Keratinocyte (primary cell): ENCODE results near the gene PAQR6. TPM values are rescaled to one million over a fixed set of nuclear protein-coding genes. Genes with fewer than 3 reads are reported as not detected.

ENCODE experiments used
- DNase-seq: peaks from one replicate; pipeline ENCODE4 v3.0.0-alpha.2; 2011; ENCODE audit warnings: low read depth, missing footprints, low spot score
- FAIRE-seq: peaks from 2 replicates; lab custom pipeline; 2011; peaks lifted over from hg19 to GRCh38; lab: Jason Lieb, UNC
- H2AFZ ChIP-seq: 2 replicates; pipeline ENCODE4 v1.6.0; 2012; ENCODE audit warnings: low read length, control low read depth, inconsistent platforms; ENCODE audit not compliant: control insufficient read depth
- H3K27ac ChIP-seq: 2 replicates; pipeline ENCODE4 v1.5.1; 2011; ENCODE audit warnings: low read length; ENCODE audit not compliant: control insufficient read depth, insufficient read depth
- H3K27me3 ChIP-seq: 3 replicates; pipeline ENCODE4 v1.6.0; 2011; ENCODE audit warnings: low read length; ENCODE audit not compliant: control insufficient read depth, insufficient read depth; ENCODE audit errors: extremely low read depth
- H3K36me3 ChIP-seq, 2 experiments: 2 replicates in 1 of 2; 3 replicates in 1 of 2; pipeline ENCODE4 v1.5.1; 2011; ENCODE audit warnings: low read length in 2 of 2, mild to moderate bottlenecking in 1 of 2; ENCODE audit not compliant: control insufficient read depth in 2 of 2, insufficient read depth in 2 of 2; ENCODE audit errors: extremely low read depth in 1 of 2
- H3K4me1 ChIP-seq: 3 replicates; pipeline ENCODE4 v1.5.1; 2011; ENCODE audit warnings: low read length; ENCODE audit not compliant: control insufficient read depth, insufficient read depth; ENCODE audit errors: extremely low read depth
- H3K4me2 ChIP-seq: 3 replicates; pipeline ENCODE4 v1.6.0; 2011; ENCODE audit warnings: low read depth, low read length; ENCODE audit not compliant: control insufficient read depth, insufficient read depth; ENCODE audit errors: extremely low read depth
- H3K4me3 ChIP-seq, 3 experiments: fragments of 200-600 bp in 1 of 3; sonication (generic) in 1 of 3; 2 replicates in 2 of 3; 3 replicates in 1 of 3; pipeline ENCODE4 v1.5.1; 2011 to 2016; ENCODE audit warnings: low read length in 3 of 3, mild to moderate bottlenecking in 3 of 3, control low read depth in 2 of 3, inconsistent platforms in 1 of 3, low read depth in 1 of 3, mixed read lengths in 1 of 3, mixed run types in 1 of 3, moderate library complexity in 1 of 3; ENCODE audit not compliant: control insufficient read depth in 2 of 3, insufficient read depth in 2 of 3; ENCODE audit errors: extremely low read depth in 1 of 3
- H3K79me2 ChIP-seq: 2 replicates; pipeline ENCODE4 v1.6.0; 2012; ENCODE audit warnings: low read length; ENCODE audit not compliant: control insufficient read depth, insufficient read depth
- H3K9ac ChIP-seq: 3 replicates; pipeline ENCODE4 v1.6.0; 2011; ENCODE audit warnings: low read length; ENCODE audit not compliant: control insufficient read depth, insufficient read depth; ENCODE audit errors: extremely low read depth
- H3K9me1 ChIP-seq: 3 replicates; pipeline ENCODE4 v1.6.0; 2011; ENCODE audit warnings: low read length; ENCODE audit not compliant: control insufficient read depth, insufficient read depth; ENCODE audit errors: extremely low read depth
- H3K9me3 ChIP-seq: 2 replicates; pipeline ENCODE4 v1.5.1; 2012; ENCODE audit warnings: low read depth, low read length; ENCODE audit not compliant: control insufficient read depth
- H4K20me1 ChIP-seq: 3 replicates; pipeline ENCODE4 v1.6.0; 2011; ENCODE audit warnings: low read length; ENCODE audit not compliant: control insufficient read depth, insufficient read depth; ENCODE audit errors: extremely low read depth
- CTCF ChIP-seq, 3 experiments: IDR thresholded peaks in 1 of 3; conservative IDR thresholded peaks in 1 of 3; optimal IDR thresholded peaks in 1 of 3; 2 replicates in 2 of 3; 3 replicates in 1 of 3; pipeline versions ENCODE3 to v1.5.1; 2011; ENCODE audit warnings: low read length in 3 of 3, mild to moderate bottlenecking in 3 of 3, moderate library complexity in 2 of 3, control low read depth in 1 of 3, inconsistent platforms in 1 of 3; ENCODE audit not compliant: insufficient read depth in 2 of 3; ENCODE audit errors: extremely low read depth in 1 of 3
- EZH2 ChIP-seq: IDR thresholded peaks from one replicate; pipeline ENCODE4 v1.6.1; 2012; ENCODE audit warnings: inconsistent platforms, mild to moderate bottlenecking, low read length, moderate library complexity
- dilution Hi-C: fragments of 300-500 bp; cut with MboI; formaldehyde crosslinking; loops from one replicate; pipeline ENCODE4 v1.7.0; 2020; ENCODE audit warnings: low sequenced_read_pairs; ENCODE audit not compliant: extremely low pct_ligation_motif_present
- polyA plus RNA-seq, 5 experiments: library from polyadenylated mRNA; depleted of rRNA in 3 of 5; stranded (reverse) in 3 of 5; stranded (forward) in 1 of 5; unstranded in 1 of 5; fragments of >200 nt; gene quantifications; 1 replicate in 1 of 5; 2 replicates in 3 of 5; 3 replicates in 1 of 5; pipeline versions ENCODE4 v1.2.1 to v1.2.3, GENCODE V29; 2011 to 2012; ENCODE audit warnings: missing spikeins in 2 of 5, low read depth in 1 of 5, low replicate concordance in 1 of 5

Gene PAQR6
- polyA plus RNA-seq, 1 donor (not counting 4 experiments of a cell fraction or from before 2014, with no cell fraction given): 1.00 TPM

- Histone ChIP-seq H4K20me1 (no peaks in the 10 kb centered on the region), H3K9ac (peak overlapping the region; percentile 45), H3K27me3 (no peaks in the 10 kb centered on the region), H2AFZ (peak overlapping the region; percentile 55), H3K79me2 (peaks cover 41% of the 10 kb centered on the region), H3K9me1 (no peaks in the 10 kb centered on the region), H3K36me3 (peaks cover 4 to 6% of the 10 kb centered on the region in 2 experiments), H3K9me3 (no peaks in the 10 kb centered on the region), H3K4me2 (peak overlapping the region; percentile 99), H3K4me3 (peak overlapping the region; percentile 42 to 89 (median 85)), H3K27ac (peak overlapping the region; percentile 50), H3K4me1 (peaks cover 33% of the 10 kb centered on the region)
- FAIRE-seq: peak; percentile 44
- DNase-seq: no peak
- TF ChIP-seq EZH2 (no peak), CTCF (optimal IDR thresholded peaks at IDR 0.05 in 1 of 3, IDR thresholded peaks at IDR 0.05 in 1 of 3, conservative IDR thresholded peaks at IDR 0.05 in 1 of 3; ENCODE audit: extremely low read depth in 1 of 3, insufficient read depth in 2 of 3, low read length in 3 of 3) (no peak)
- dilution Hi-C loops: no loop called here
These were observed 36.9 kb upstream of the PAQR6 start for GRCh38 chr1:156284757-156285156.

DNA sequence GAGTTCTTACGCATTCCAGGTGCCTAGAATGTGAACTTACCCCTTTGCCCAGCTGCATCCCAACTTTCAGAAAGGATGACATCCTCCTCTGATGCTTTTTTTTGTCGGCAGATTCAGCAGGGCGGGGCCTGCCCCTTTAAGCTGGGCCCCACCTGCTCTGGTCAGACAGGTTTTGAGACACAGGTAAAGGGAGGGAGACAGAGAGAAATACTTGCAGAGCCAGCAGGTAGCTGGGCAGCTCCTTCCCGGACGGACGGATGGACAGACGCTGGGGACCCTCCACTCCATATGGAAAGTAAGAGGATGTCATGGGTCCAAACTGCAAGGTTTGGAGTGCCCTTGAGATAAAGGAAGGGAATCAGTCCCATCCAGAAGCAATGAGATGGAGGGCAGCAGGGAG, 36.3 kb upstream of the PAQR6 start, which contains the start of gene TMEM79:
TMEM79 (plus strand) TSS at position 214 of the 400 bp plus-strand sequence. CDS start 902 bp downstream, outside the sequence.
- peak; percentile 49 for FAIRE-seq
- no peaks in the 10 kb centered on the region for H3K27me3 ChIP-seq
- H4K20me1 ChIP-seq: no peaks in the 10 kb centered on the region
- H3K9ac ChIP-seq: peak within 1 kb of the TSS; percentile 92
- no peaks in the 10 kb centered on the region for H3K9me1 ChIP-seq
- peak within 1 kb of the TSS; percentile 54 to 89 (median 85) for H3K4me3 ChIP-seq
- peaks cover 47% of the 10 kb centered on the region for H3K79me2 ChIP-seq
- H3K4me1 ChIP-seq: peaks cover 33% of the 10 kb centered on the region
- H3K9me3 ChIP-seq: no peaks in the 10 kb centered on the region
- DNase-seq: no peak
- peak within 1 kb of the TSS; percentile 80 for H3K27ac ChIP-seq
- dilution Hi-C loops: no loop called here
- peak within 1 kb of the TSS; percentile 99 for H3K4me2 ChIP-seq
- TF ChIP-seq CTCF (optimal IDR thresholded peaks at IDR 0.05 in 1 of 3, IDR thresholded peaks at IDR 0.05 in 1 of 3, conservative IDR thresholded peaks at IDR 0.05 in 1 of 3; ENCODE audit: extremely low read depth in 1 of 3, insufficient read depth in 2 of 3, low read length in 3 of 3): no peak
- TF ChIP-seq EZH2: no peak
- peak within 1 kb of the TSS; percentile 100 for H2AFZ ChIP-seq
- peaks cover 4% of the 10 kb centered on the region in 2 experiments for H3K36me3 ChIP-seq
